ENCODE data around the gene BTBD7.
"Not testable (repeated sequence)": the region's sequence is repeated elsewhere in the genome, so short reads cannot be mapped to it uniquely, and the experiment has no call there.

BTBD7 gene

GRCh38 chr14:93246534-93246933 lies 86.3 kb downstream of the BTBD7 start:
- DNase-seq (ENCODE audit: low read depth) = no peak

GRCh38 chr14:93245764-93246420 lies 86.9 kb downstream of the BTBD7 start:
- DNase-seq (ENCODE audit: low read depth) = no peak

- DNase-seq (ENCODE audit: low read depth) = no peak
Observed at GRCh38 chr14:93240678-93241000, 92.2 kb downstream of the BTBD7 start.

- DNase-seq (ENCODE audit: low read depth) = no peak
Observed at GRCh38 chr14:93239869-93240677, 92.8 kb downstream of the BTBD7 start.

GRCh38 chr14:93234798-93235197 lies 98.0 kb downstream of the BTBD7 start:
- DNase-seq (ENCODE audit: low read depth) = no peak

- not testable (repeated sequence) for DNase-seq (ENCODE audit: low read depth)
Observed at GRCh38 chr14:93233078-93233477, 99.8 kb downstream of the BTBD7 start.

- no peak for DNase-seq (ENCODE audit: low read depth)
Observed at GRCh38 chr14:93232159-93232558, 100.7 kb downstream of the BTBD7 start.

GRCh38 chr14:93231129-93231979 lies 101.5 kb downstream of the BTBD7 start:
- DNase-seq (ENCODE audit: low read depth) = no peak

GRCh38 chr14:93230539-93230938 lies 102.3 kb downstream of the BTBD7 start:
- no peak for DNase-seq (ENCODE audit: low read depth)

- DNase-seq (ENCODE audit: low read depth) = no peak
Observed at GRCh38 chr14:93228550-93228949, 104.3 kb downstream of the BTBD7 start.

GRCh38 chr14:93223565-93223964 lies 109.3 kb downstream of the BTBD7 start:
- DNase-seq (ENCODE audit: low read depth) = no peak

GRCh38 chr14:93220509-93220908 lies 112.3 kb downstream of the BTBD7 start:
- DNase-seq (ENCODE audit: low read depth) = no peak

GRCh38 chr14:93219103-93219726 lies 113.6 kb downstream of the BTBD7 start:
- no peak for DNase-seq (ENCODE audit: low read depth)

- no peak for DNase-seq (ENCODE audit: low read depth)
Observed at GRCh38 chr14:93214598-93214997, 118.2 kb downstream of the BTBD7 start.

GRCh38 chr14:93212432-93212831 lies 120.4 kb downstream of the BTBD7 start:
- no peak for DNase-seq (ENCODE audit: low read depth)

GRCh38 chr14:93207468-93208308 lies 125.1 kb downstream of the BTBD7 start:
- DNase-seq (ENCODE audit: low read depth) = no peak

GRCh38 chr14:93206793-93207467 lies 125.9 kb downstream of the BTBD7 start, which contains the start of the genes GON7 and UBR7:
Gene GON7, minus strand, starts transcription at chr14:93207065. Its CDS starts 28 bp downstream, at chr14:93207037.
Gene UBR7, plus strand, starts transcription at chr14:93207256. Its CDS starts 36 bp downstream, at chr14:93207292.
- peak; percentile 91 for DNase-seq (ENCODE audit: low read depth)

- DNase-seq (ENCODE audit: low read depth) = no peak
Observed at GRCh38 chr14:93201155-93201704, 131.6 kb downstream of the BTBD7 start.

GRCh38 chr14:93200553-93200952 lies 132.3 kb downstream of the BTBD7 start:
- no peak for DNase-seq (ENCODE audit: low read depth)

- DNase-seq (ENCODE audit: low read depth) = no peak
Observed at GRCh38 chr14:93199031-93199430, 133.8 kb downstream of the BTBD7 start.
